ENCODE measurements around the gene CCDC134.

GRCh38 chr22:41782751-41783150 lies 17.7 kb upstream of the CCDC134 start:
- TF ChIP-seq POLR2A (IDR thresholded peaks at IDR 0.05) (no peak), EP300 (IDR thresholded peaks at IDR 0.05) (no peak)

Measured in tibial nerve (tissue), 3 donors.